ENCODE measurements around the gene PTP4A2.

DNA sequence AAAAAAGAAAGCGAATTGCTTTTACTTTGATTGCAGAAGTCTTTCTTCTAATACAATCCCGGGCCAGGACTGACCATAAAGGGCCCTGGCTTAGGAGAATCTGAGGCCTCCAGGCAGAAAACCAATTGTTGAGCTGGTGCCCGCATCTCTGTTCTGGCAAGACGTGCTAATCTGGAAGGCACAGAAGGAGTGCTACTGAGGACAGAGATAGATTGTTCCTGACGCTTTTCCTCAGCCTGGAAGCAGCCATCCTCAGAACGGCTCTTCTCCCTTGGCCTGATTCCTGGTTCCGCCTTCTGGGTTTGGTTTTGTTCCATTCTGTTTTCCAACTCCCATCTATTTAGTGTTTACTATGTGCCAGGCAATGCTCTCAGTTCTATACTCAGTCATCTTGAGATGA lies 77.6 kb downstream of the PTP4A2 start:
- TF ChIP-seq POLR2A (IDR thresholded peaks at IDR 0.05): no peak
- TF ChIP-seq, protein P1, sequence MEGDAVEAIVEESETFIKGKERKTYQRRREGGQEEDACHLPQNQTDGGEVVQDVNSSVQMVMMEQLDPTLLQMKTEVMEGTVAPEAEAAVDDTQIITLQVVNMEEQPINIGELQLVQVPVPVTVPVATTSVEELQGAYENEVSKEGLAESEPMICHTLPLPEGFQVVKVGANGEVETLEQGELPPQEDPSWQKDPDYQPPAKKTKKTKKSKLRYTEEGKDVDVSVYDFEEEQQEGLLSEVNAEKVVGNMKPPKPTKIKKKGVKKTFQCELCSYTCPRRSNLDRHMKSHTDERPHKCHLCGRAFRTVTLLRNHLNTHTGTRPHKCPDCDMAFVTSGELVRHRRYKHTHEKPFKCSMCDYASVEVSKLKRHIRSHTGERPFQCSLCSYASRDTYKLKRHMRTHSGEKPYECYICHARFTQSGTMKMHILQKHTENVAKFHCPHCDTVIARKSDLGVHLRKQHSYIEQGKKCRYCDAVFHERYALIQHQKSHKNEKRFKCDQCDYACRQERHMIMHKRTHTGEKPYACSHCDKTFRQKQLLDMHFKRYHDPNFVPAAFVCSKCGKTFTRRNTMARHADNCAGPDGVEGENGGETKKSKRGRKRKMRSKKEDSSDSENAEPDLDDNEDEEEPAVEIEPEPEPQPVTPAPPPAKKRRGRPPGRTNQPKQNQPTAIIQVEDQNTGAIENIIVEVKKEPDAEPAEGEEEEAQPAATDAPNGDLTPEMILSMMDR (IDR thresholded peaks at IDR 0.05): no peak
